IMR-90 (cell line): Measurements from ENCODE around the gene FARS2. TPM values are rescaled to one million over a fixed set of nuclear protein-coding genes. Genes with fewer than 3 reads are reported as not detected.
A peak's percentile ranks its signal among the peaks of the same experiment; 100 is the strongest.

Experiments used
- ATAC-seq: fragments of 200-7000 bp; cut with Tn5 transposase; 2 replicates; pipeline ENCODE4 v1.9.1; 2020; ENCODE audit warnings: low read depth, mild to moderate bottlenecking, moderate library complexity
- BruUV-seq: library from RNA; stranded (reverse); fragments of 400-500 nt; replicated peaks from 2 replicates; lab custom pipeline; 2021; lab: Mats Ljungman, UMichigan
- CTCF ChIA-PET: fragments of 300-600 bp; formaldehyde crosslinking; extraction: SDS; loops from one replicate; lab custom pipeline; 2021; ENCODE audit warnings: antibody characterized with exemption; lab: Yijun Ruan, JAX
- POLR2A ChIA-PET: fragments of 300-600 bp; sonication (Branson Sonifier 250); formaldehyde crosslinking; loops from one replicate; lab custom pipeline; 2022; ENCODE audit warnings: antibody characterized with exemption; ENCODE audit not compliant: unreplicated experiment; lab: Charles Lee
- DNase-seq: peaks from one replicate; pipeline ENCODE4 v3.0.0; 2013
- H2AFZ ChIP-seq: replicated peaks from 2 replicates; pipeline ENCODE3; 2013; ENCODE audit warnings: low read length, mild to moderate bottlenecking; ENCODE audit not compliant: poor library complexity
- H2AK5ac ChIP-seq: 2 replicates; pipeline ENCODE4 v1.6.1; 2013; ENCODE audit warnings: low read depth, low read length, inconsistent platforms
- H2AK9ac ChIP-seq: replicated peaks from 2 replicates; pipeline ENCODE3; 2013; ENCODE audit warnings: mild to moderate bottlenecking, low read depth, low read length, moderate library complexity; ENCODE audit not compliant: poor library complexity
- H2BK120ac ChIP-seq: 2 replicates; pipeline ENCODE4 v1.6.1; 2013; ENCODE audit warnings: low read depth, low read length, inconsistent platforms
- H2BK15ac ChIP-seq: 3 replicates; pipeline ENCODE4 v1.6.1; 2013; ENCODE audit warnings: low read depth, low read length, inconsistent platforms
- H2BK20ac ChIP-seq: 2 replicates; pipeline ENCODE4 v1.6.1; 2013; ENCODE audit warnings: low read depth, mild to moderate bottlenecking, inconsistent platforms, low read length, moderate library complexity
- H2BK5ac ChIP-seq: 2 replicates; pipeline ENCODE4 v1.6.1; 2013; ENCODE audit warnings: mild to moderate bottlenecking, low read depth, low read length, inconsistent platforms; ENCODE audit not compliant: poor library complexity, severe bottlenecking
- H3K14ac ChIP-seq: replicated peaks from 2 replicates; pipeline ENCODE4 v1.6.1; 2013; ENCODE audit warnings: low read depth, low read length, inconsistent platforms
- H3K18ac ChIP-seq: 2 replicates; pipeline ENCODE4 v1.6.1; 2013; ENCODE audit warnings: low read depth, low read length, control low read depth
- H3K23ac ChIP-seq: 2 replicates; pipeline ENCODE4 v1.6.1; 2013; ENCODE audit warnings: low read depth, low read length, inconsistent platforms
- H3K27ac ChIP-seq: 2 replicates; pipeline ENCODE4 v1.5.1; 2013; ENCODE audit warnings: mild to moderate bottlenecking, control low read depth, low read length; ENCODE audit not compliant: insufficient read depth
- H3K27me3 ChIP-seq: 2 replicates; pipeline ENCODE4 v1.6.1; 2013; ENCODE audit warnings: low read length; ENCODE audit not compliant: control insufficient read depth, insufficient read depth
- H3K36me3 ChIP-seq: 2 replicates; pipeline ENCODE4 v1.6.1; 2013; ENCODE audit warnings: low read length, mixed read lengths; ENCODE audit not compliant: control insufficient read depth, insufficient read depth
- H3K4ac ChIP-seq: 2 replicates; pipeline ENCODE4 v1.6.1; 2013; ENCODE audit warnings: low read depth, low read length, inconsistent platforms
- H3K4me1 ChIP-seq: 2 replicates; pipeline ENCODE4 v1.6.1; 2013; ENCODE audit warnings: low read length, mixed read lengths; ENCODE audit not compliant: control insufficient read depth, insufficient read depth
- H3K4me2 ChIP-seq: 2 replicates; pipeline ENCODE4 v1.6.1; 2013; ENCODE audit warnings: low read depth, mild to moderate bottlenecking, control low read depth, low read length, moderate library complexity
- H3K4me3 ChIP-seq: 2 replicates; pipeline ENCODE4 v1.5.1; 2013; ENCODE audit warnings: low read depth, mild to moderate bottlenecking, control low read depth, low read length, moderate library complexity; ENCODE audit not compliant: insufficient read depth
- H3K56ac ChIP-seq: 2 replicates; pipeline ENCODE4 v1.6.1; 2013; ENCODE audit warnings: low read length, inconsistent platforms; ENCODE audit not compliant: insufficient read depth; ENCODE audit errors: extremely low read depth
- H3K79me1 ChIP-seq, 2 experiments: 2 replicates each; pipeline ENCODE4 v1.6.1; 2013; ENCODE audit warnings: low read length in 2 of 2, inconsistent platforms in 1 of 2, low read depth in 1 of 2
- H3K9ac ChIP-seq: 2 replicates; pipeline ENCODE4 v1.6.1; 2013; ENCODE audit warnings: low read depth, low read length, control low read depth
- H3K9me1 ChIP-seq: 2 replicates; pipeline ENCODE4 v1.6.1; 2013; ENCODE audit warnings: low read length, inconsistent platforms; ENCODE audit not compliant: insufficient read depth
- H3K9me3 ChIP-seq: 2 replicates; pipeline ENCODE4 v1.6.1; 2013; ENCODE audit warnings: low read length; ENCODE audit not compliant: control insufficient read depth, insufficient read depth
- H4K20me1 ChIP-seq: 2 replicates; pipeline ENCODE4 v1.6.1; 2013; ENCODE audit warnings: low read length, inconsistent platforms; ENCODE audit not compliant: insufficient read depth
- H4K5ac ChIP-seq: 2 replicates; pipeline ENCODE4 v1.6.1; 2013; ENCODE audit warnings: mild to moderate bottlenecking, low read depth, low read length, control low read depth
- H4K8ac ChIP-seq, 2 experiments: 2 replicates each; pipeline ENCODE4 v1.6.1; 2013; ENCODE audit warnings: low read depth in 2 of 2, low read length in 2 of 2, control low read depth in 1 of 2, inconsistent platforms in 1 of 2
- H4K91ac ChIP-seq: 2 replicates; pipeline ENCODE4 v1.6.1; 2013; ENCODE audit warnings: low read depth, low read length, inconsistent platforms; ENCODE audit not compliant: insufficient read depth
- BHLHE40 ChIP-seq: fragments of 150-350 bp; IDR thresholded peaks from 2 replicates; pipeline ENCODE4 v1.6.1; 2016; ENCODE audit warnings: mild to moderate bottlenecking, low read depth, low read length
- CEBPB ChIP-seq: IDR thresholded peaks from 2 replicates; pipeline ENCODE4 v1.6.1; 2012; ENCODE audit warnings: low read depth, low read length, improper control_type of control experiment
- FOS ChIP-seq: fragments of 150-350 bp; IDR thresholded peaks from 2 replicates; pipeline ENCODE4 v1.6.1; 2016; ENCODE audit warnings: low read depth, low read length
- MAZ ChIP-seq: IDR thresholded peaks from 2 replicates; pipeline ENCODE4 v1.6.1; 2012; ENCODE audit warnings: low read depth, mild to moderate bottlenecking, low read length, improper control_type of control experiment, moderate library complexity, borderline replicate concordance
- MXI1 ChIP-seq: IDR thresholded peaks from 2 replicates; pipeline ENCODE4 v1.6.1; 2012; ENCODE audit warnings: low read depth, mild to moderate bottlenecking, low read length, moderate library complexity, borderline replicate concordance
- NFE2L2 ChIP-seq: fragments of 150-350 bp; IDR thresholded peaks from 2 replicates; pipeline ENCODE4 v1.6.1; 2016; ENCODE audit warnings: low read depth, mild to moderate bottlenecking, low read length
- POLR2A ChIP-seq: IDR thresholded peaks from 2 replicates; pipeline ENCODE4 v1.6.1; 2012; ENCODE audit warnings: mild to moderate bottlenecking, low read depth, low read length
- RAD21 ChIP-seq: IDR thresholded peaks from 2 replicates; pipeline ENCODE4 v1.6.1; 2012; ENCODE audit warnings: low read length, improper control_type of control experiment
- RCOR1 ChIP-seq: IDR thresholded peaks from 2 replicates; pipeline ENCODE4 v1.6.1; 2012; ENCODE audit warnings: mild to moderate bottlenecking, low read length, improper control_type of control experiment; ENCODE audit not compliant: insufficient replicate concordance
- SMC3 ChIP-seq: fragments of 150-350 bp; IDR thresholded peaks from 2 replicates; pipeline ENCODE4 v1.6.1; 2016; ENCODE audit warnings: low read depth, mild to moderate bottlenecking, antibody characterized with exemption, low read length, moderate library complexity
- USF2 ChIP-seq: fragments of 150-350 bp; IDR thresholded peaks from 2 replicates; pipeline ENCODE4 v1.6.1; 2017; ENCODE audit warnings: mild to moderate bottlenecking, antibody characterized with exemption, low read length, low read depth
- WGBS, 2 experiments: methylation state at CpG; one replicate each; pipeline versions ENCODE4 v1.1.5 to v1.1.7; 2013; ENCODE audit warnings: missing lambda C conversion rate in 2 of 2; ENCODE audit not compliant: insufficient read length in 1 of 2; ENCODE audit errors: extremely low coverage in 2 of 2; 5-methylcytosine and 5-hydroxymethylcytosine counted together
- dilution Hi-C: fragments of 300-500 bp; cut with HindIII; formaldehyde crosslinking; loops from one replicate; pipeline ENCODE4 v1.14.3; 2018; ENCODE audit warnings: low sequenced_read_pairs; ENCODE audit not compliant: unreplicated experiment
- in situ Hi-C: fragments of 300-500 bp; cut with MboI; formaldehyde crosslinking; loops from 3 replicates; pipeline ENCODE4 v1.14.3; 2019; ENCODE audit warnings: low sequenced_read_pairs, inconsistent platforms, mixed read lengths
- intact Hi-C: fragments of 100-400 bp; cut with micrococcal nuclease; formaldehyde crosslinking; loops from 2 replicates; pipeline ENCODE4 v1.10.0; 2022
- polyA plus RNA-seq, 3 experiments: library from polyadenylated mRNA; depleted of rRNA; stranded (reverse); fragments of >200 nt; gene quantifications; 2 replicates each; pipeline ENCODE4 v1.2.3, GENCODE V29; 2012; ENCODE audit warnings: low replicate concordance in 1 of 3
- total RNA-seq: library from RNA; depleted of rRNA; stranded (reverse); fragments of >200 nt; gene quantifications from 2 replicates; pipeline ENCODE4 v1.2.3, GENCODE V29; 2012
- TF ChIP-seq, protein P1 (sequence below): fragments of 150-350 bp; IDR thresholded peaks from 2 replicates; pipeline ENCODE4 v1.6.1; 2016; ENCODE audit warnings: low read depth, mild to moderate bottlenecking, low read length, moderate library complexity, borderline replicate concordance
- TF ChIP-seq, protein P2 (sequence below): conservative IDR thresholded peaks from 2 replicates; pipeline ENCODE4 v1.5.1; 2012; ENCODE audit warnings: mild to moderate bottlenecking, low read depth, low read length, improper control_type of control experiment

FARS2 gene
- total and polyA plus RNA-seq, 2 of the 4 experiments (the other 2 are of a cell fraction), result 12.1 to 28.9 TPM

GRCh38 chr6:5287205-5287965, 26.1 kb downstream of the FARS2 start:
- Histone ChIP-seq H4K5ac (no peak overlapping the region), H2AK9ac (peak overlapping the region; percentile 23), H3K79me1 (peaks cover 18 to 34% of the 10 kb centered on the region in 2 experiments; a peak in 3 of 4 replicates), H3K4me1 (peaks cover 8% of the 10 kb centered on the region), H3K4ac (peak overlapping the region; percentile 26), H3K27ac (no peak overlapping the region), H4K91ac (0 out of 2 replicates have a peak overlapping the region, but pooled peaks have one; percentile 28), H3K9ac (no peak overlapping the region), H4K8ac (0 out of 4 replicates have a peak overlapping the region, but pooled peaks of 1 of the 2 experiments have one; percentile 2), H3K4me3 (no peak overlapping the region), H4K20me1 (peaks cover 22% of the 10 kb centered on the region), H2BK20ac (peak overlapping the region; percentile 78), H3K23ac (peak overlapping the region; percentile 45; the same call in 1 of the 2 replicates), H2AK5ac (peak overlapping the region; percentile 78), H3K14ac (peak overlapping the region; percentile 28; the same call in 1 of the 2 replicates), H3K36me3 (no peaks in the 10 kb centered on the region), H2BK5ac (no peak overlapping the region), H3K9me1 (peaks cover 13% of the 10 kb centered on the region), H2AFZ (peak overlapping the region; percentile 18), H3K18ac (no peak overlapping the region), H3K9me3 (no peaks in the 10 kb centered on the region), H3K56ac (no peak overlapping the region), H3K4me2 (peak overlapping the region; percentile 34), H2BK120ac (0 out of 2 replicates have a peak overlapping the region, but pooled peaks have one; percentile 29), H3K27me3 (no peaks in the 10 kb centered on the region), H2BK15ac (no peak overlapping the region)
- dilution Hi-C loops, result no loop called here
- no TSS peak for BruUV-seq
- CTCF ChIA-PET, result interaction anchor here (0.7 kb wide), 1 partner anchor 60 kb away, joined by 4 read pairs; no protein-coding TSS in a partner anchor
- in situ Hi-C loops, result no loop called here
- POLR2A ChIA-PET, result no interaction called here
- DNase-seq, result peak; percentile 88
- ATAC-seq, result peak; percentile 98
- 90% methylated on average over 4 of the region's 12 CpGs; no CpG with 5 or more reads in 1 of the 2 experiments for WGBS, 2 experiments
- intact Hi-C loops, result no loop called here
- TF ChIP-seq CEBPB, result peak; percentile 44; the same call in 1 of the 2 replicates
- TF ChIP-seq, protein P1, sequence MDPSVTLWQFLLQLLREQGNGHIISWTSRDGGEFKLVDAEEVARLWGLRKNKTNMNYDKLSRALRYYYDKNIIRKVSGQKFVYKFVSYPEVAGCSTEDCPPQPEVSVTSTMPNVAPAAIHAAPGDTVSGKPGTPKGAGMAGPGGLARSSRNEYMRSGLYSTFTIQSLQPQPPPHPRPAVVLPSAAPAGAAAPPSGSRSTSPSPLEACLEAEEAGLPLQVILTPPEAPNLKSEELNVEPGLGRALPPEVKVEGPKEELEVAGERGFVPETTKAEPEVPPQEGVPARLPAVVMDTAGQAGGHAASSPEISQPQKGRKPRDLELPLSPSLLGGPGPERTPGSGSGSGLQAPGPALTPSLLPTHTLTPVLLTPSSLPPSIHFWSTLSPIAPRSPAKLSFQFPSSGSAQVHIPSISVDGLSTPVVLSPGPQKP, result no peak
- TF ChIP-seq SMC3, result no peak
- no peak for TF ChIP-seq MXI1
- TF ChIP-seq MAZ, result no peak
- no peak for TF ChIP-seq RAD21
- no peak for TF ChIP-seq POLR2A
- TF ChIP-seq, protein P2, sequence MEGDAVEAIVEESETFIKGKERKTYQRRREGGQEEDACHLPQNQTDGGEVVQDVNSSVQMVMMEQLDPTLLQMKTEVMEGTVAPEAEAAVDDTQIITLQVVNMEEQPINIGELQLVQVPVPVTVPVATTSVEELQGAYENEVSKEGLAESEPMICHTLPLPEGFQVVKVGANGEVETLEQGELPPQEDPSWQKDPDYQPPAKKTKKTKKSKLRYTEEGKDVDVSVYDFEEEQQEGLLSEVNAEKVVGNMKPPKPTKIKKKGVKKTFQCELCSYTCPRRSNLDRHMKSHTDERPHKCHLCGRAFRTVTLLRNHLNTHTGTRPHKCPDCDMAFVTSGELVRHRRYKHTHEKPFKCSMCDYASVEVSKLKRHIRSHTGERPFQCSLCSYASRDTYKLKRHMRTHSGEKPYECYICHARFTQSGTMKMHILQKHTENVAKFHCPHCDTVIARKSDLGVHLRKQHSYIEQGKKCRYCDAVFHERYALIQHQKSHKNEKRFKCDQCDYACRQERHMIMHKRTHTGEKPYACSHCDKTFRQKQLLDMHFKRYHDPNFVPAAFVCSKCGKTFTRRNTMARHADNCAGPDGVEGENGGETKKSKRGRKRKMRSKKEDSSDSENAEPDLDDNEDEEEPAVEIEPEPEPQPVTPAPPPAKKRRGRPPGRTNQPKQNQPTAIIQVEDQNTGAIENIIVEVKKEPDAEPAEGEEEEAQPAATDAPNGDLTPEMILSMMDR, result 0 out of 2 replicates have a peak, but pooled peaks have one; percentile 3
- TF ChIP-seq FOS, result peak; percentile 92
- TF ChIP-seq BHLHE40, result no peak
- no peak for TF ChIP-seq RCOR1
- TF ChIP-seq NFE2L2, result no peak
- TF ChIP-seq USF2, result peak; percentile 59; the same call in 1 of the 2 replicates
